Measurements from ENCODE around the gene LANCL3. TPM values are rescaled to one million over a fixed set of nuclear protein-coding genes. Genes with fewer than 3 reads are reported as not detected.

LANCL3 gene
- total RNA-seq, 1 experiment from 2014 or later: 0.26 TPM

GRCh38 chrX:37717708-37718107, 146.2 kb downstream of the LANCL3 start:
- H2BK20ac ChIP-seq (ENCODE audit: low read depth, low read length, poor library complexity, severe bottlenecking): no peak overlapping the region
- H2AFZ ChIP-seq (ENCODE audit: low read length): no peak overlapping the region
- H3K4me2 ChIP-seq (ENCODE audit: insufficient read depth, insufficient read length, low read length): no peak overlapping the region
- Mint-ChIP-seq H3K4me3 (no peak overlapping the region), H3K4me1 (no peaks in the 10 kb centered on the region), H3K9me3 (peaks cover 43 to 57% of the 10 kb centered on the region in 2 experiments), H3K27ac (no peak overlapping the region), H3K36me3 (ENCODE audit: insufficient read depth in 1 of 3, low read depth in 3 of 3) (no peaks in the 10 kb centered on the region), H3K27me3 (ENCODE audit: low read depth) (no peaks in the 10 kb centered on the region)
- H3K79me1 ChIP-seq (ENCODE audit: insufficient read depth, low read depth, low read length, poor library complexity, severe bottlenecking): no peaks in the 10 kb centered on the region
- H3K9me3 ChIP-seq (ENCODE audit: control insufficient read depth, low read depth, low read length): no peaks in the 10 kb centered on the region
- no peaks in the 10 kb centered on the region for H3K23me2 ChIP-seq (ENCODE audit: insufficient read length, low read depth, low read length, poor library complexity, severe bottlenecking)
- H4K20me1 ChIP-seq (ENCODE audit: control insufficient read depth, insufficient read depth, insufficient read length): no peaks in the 10 kb centered on the region
- H2BK12ac ChIP-seq (ENCODE audit: insufficient read length, low read depth, low read length): no peak overlapping the region
- no peaks in the 10 kb centered on the region for H3K27me3 ChIP-seq (ENCODE audit: insufficient read depth, low read length)
- H3K9ac ChIP-seq (ENCODE audit: extremely low read depth, insufficient read length, low read length): no peak overlapping the region
- no peak overlapping the region for H3K23ac ChIP-seq (ENCODE audit: insufficient read length, low read depth, low read length)
- H3K4me1 ChIP-seq (ENCODE audit: insufficient read depth, low read length): no peaks in the 10 kb centered on the region
- H4K5ac ChIP-seq (ENCODE audit: insufficient read length, low read depth, low read length): no peak overlapping the region
- DNase-seq: no peak
- no peak overlapping the region for H3K4ac ChIP-seq (ENCODE audit: low read depth, low read length)
- no peak overlapping the region for H2BK120ac ChIP-seq (ENCODE audit: low read depth, low read length, poor library complexity, severe bottlenecking)
- no peak overlapping the region for H2AK5ac ChIP-seq (ENCODE audit: insufficient read length, low read length)
- H4K91ac ChIP-seq (ENCODE audit: insufficient read length, low read depth, low read length): no peak overlapping the region
- H3K27ac ChIP-seq (ENCODE audit: insufficient read length, low read depth, low read length): no peak overlapping the region
- WGBS (ENCODE audit: extremely low coverage, insufficient read length, low lambda C conversion rate): no CpG with 5 or more reads among the region's 1 CpG
- H3K14ac ChIP-seq (ENCODE audit: insufficient read depth, low read length): no peak overlapping the region
- no peak for TF ChIP-seq CTCF (conservative IDR thresholded peaks at IDR 0.05)
- H3T11ph ChIP-seq (ENCODE audit: low read length): no peak overlapping the region
- no peak overlapping the region for H2BK5ac ChIP-seq (ENCODE audit: insufficient read length, low read length)
- H3K56ac ChIP-seq (ENCODE audit: insufficient read length, low read depth, low read length): no peak overlapping the region
- H3K79me2 ChIP-seq (ENCODE audit: insufficient read depth, low read length): no peaks in the 10 kb centered on the region
- no peak overlapping the region for H3K18ac ChIP-seq (ENCODE audit: insufficient read length, low read depth, low read length)
- no peak overlapping the region for H2BK15ac ChIP-seq (ENCODE audit: low read depth, low read length)
- no peak overlapping the region for H4K8ac ChIP-seq (replicated peaks; ENCODE audit: insufficient read length, low read depth, low read length)
